Smooth muscle cell (in vitro differentiated cells): ENCODE measurements around the gene MYRF. TPM values are rescaled to one million over a fixed set of nuclear protein-coding genes. Genes with fewer than 3 reads are reported as not detected.
A peak's percentile ranks its signal among the peaks of the same experiment; 100 is the strongest.

Experiments used
- DNase-seq: peaks from one replicate; lab custom pipeline; 2025; ENCODE audit not compliant: unreplicated experiment; lab: John Stamatoyannopoulos, UW
- H2AFZ ChIP-seq: fragments of 200-600 bp; sonication (generic); 2 replicates; pipeline ENCODE4 v1.6.0; 2016; ENCODE audit warnings: antibody characterized with exemption, low read depth, mild to moderate bottlenecking
- H3F3A ChIP-seq: fragments of 200-600 bp; sonication (generic); 2 replicates; pipeline ENCODE4 v1.6.0; 2017; ENCODE audit warnings: antibody characterized with exemption, low read depth
- H3K27ac ChIP-seq: fragments of 200-600 bp; sonication (generic); 2 replicates; pipeline ENCODE4 v1.5.1; 2016; ENCODE audit warnings: low read depth, mild to moderate bottlenecking
- H3K27me3 ChIP-seq: fragments of 200-600 bp; sonication (generic); 2 replicates; pipeline ENCODE4 v1.6.1; 2016; ENCODE audit warnings: low read depth, mild to moderate bottlenecking
- H3K36me3 ChIP-seq: fragments of 200-600 bp; sonication (generic); 2 replicates; pipeline ENCODE4 v1.5.1; 2016; ENCODE audit warnings: low read depth
- H3K4me1 ChIP-seq: fragments of 200-600 bp; sonication (generic); 2 replicates; pipeline ENCODE4 v1.5.1; 2016; ENCODE audit warnings: low read depth
- H3K4me2 ChIP-seq: fragments of 200-600 bp; sonication (generic); 2 replicates; pipeline ENCODE4 v1.6.0; 2016; ENCODE audit warnings: mild to moderate bottlenecking
- H3K4me3 ChIP-seq: fragments of 200-600 bp; sonication (generic); 2 replicates; pipeline ENCODE4 v1.5.1; 2016; ENCODE audit warnings: mild to moderate bottlenecking
- H3K79me2 ChIP-seq: fragments of 200-600 bp; sonication (generic); 2 replicates; pipeline ENCODE4 v1.6.0; 2016; ENCODE audit warnings: low read depth, mild to moderate bottlenecking
- H3K9ac ChIP-seq: fragments of 200-600 bp; sonication (generic); 2 replicates; pipeline ENCODE4 v1.6.0; 2016; ENCODE audit warnings: low read depth
- H3K9me3 ChIP-seq: fragments of 200-600 bp; sonication (generic); replicated peaks from 2 replicates; pipeline ENCODE4 v1.5.1; 2016; ENCODE audit warnings: low read depth
- H4K20me1 ChIP-seq: fragments of 200-600 bp; sonication (generic); 2 replicates; pipeline ENCODE4 v1.6.0; 2016; ENCODE audit warnings: low read depth
- CTCF ChIP-seq: fragments of 200-600 bp; sonication (generic); IDR thresholded peaks from 2 replicates; pipeline ENCODE4 v1.5.1; 2017; ENCODE audit warnings: borderline replicate concordance, mild to moderate bottlenecking, antibody characterized with exemption; ENCODE audit not compliant: insufficient read depth, poor library complexity, severe bottlenecking
- WGBS: methylation state at CpG from one replicate; pipeline ENCODE4 v1.1.7; 2016; ENCODE audit warnings: low lambda C conversion rate; 5-methylcytosine and 5-hydroxymethylcytosine counted together
- polyA plus RNA-seq: library from polyadenylated mRNA; unstranded; fragments of >200 nt; fragmentation: Nextera tagmentation; extraction: Ambion mirVana; gene quantifications from 2 replicates; pipeline ENCODE4 v1.2.1, GENCODE V29; 2016
- total RNA-seq: library from RNA; depleted of rRNA; stranded (reverse); fragments of >200 nt; gene quantifications from 2 replicates; pipeline ENCODE4 v1.2.3, GENCODE V29; 2014

Gene MYRF
- total and polyA plus RNA-seq, 2 experiments from 2014 or later, result 11.1 to 13.7 TPM

DNA sequence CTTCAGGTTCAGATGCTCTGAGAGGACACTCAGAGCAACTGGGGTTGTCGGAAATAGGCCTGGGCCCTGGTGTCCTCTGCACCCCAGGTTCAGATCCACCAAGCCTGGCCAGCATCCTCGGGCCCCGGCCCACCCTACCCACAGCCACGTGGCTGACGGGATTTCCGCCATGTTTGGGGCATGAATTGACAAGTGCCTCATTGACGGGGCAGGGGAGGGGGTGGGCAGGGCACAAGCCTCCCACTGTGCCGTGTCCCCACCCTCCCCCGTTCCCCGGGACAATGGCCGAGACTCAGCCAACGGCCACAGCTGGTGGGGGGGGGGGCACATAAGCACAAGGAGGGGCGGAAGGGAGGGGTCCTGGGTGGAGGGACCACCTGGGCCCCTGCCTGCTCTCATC, 8.5 kb downstream of the MYRF start:
- Histone ChIP-seq H3K4me2 (no peak overlapping the region), H3K27me3 (no peaks in the 10 kb centered on the region), H3K4me3 (no peak overlapping the region), H3F3A (no peaks in the 10 kb centered on the region), H3K4me1 (peaks cover 21% of the 10 kb centered on the region), H2AFZ (no peak overlapping the region), H4K20me1 (peaks cover 71% of the 10 kb centered on the region), H3K9ac (no peak overlapping the region), H3K36me3 (no peaks in the 10 kb centered on the region), H3K79me2 (peaks cover 56% of the 10 kb centered on the region), H3K27ac (no peak overlapping the region), H3K9me3 (no peaks in the 10 kb centered on the region)
- WGBS, result 89% methylated on average over 7 of the region's 13 CpGs
- TF ChIP-seq CTCF, result no peak
- no peak for DNase-seq

DNA sequence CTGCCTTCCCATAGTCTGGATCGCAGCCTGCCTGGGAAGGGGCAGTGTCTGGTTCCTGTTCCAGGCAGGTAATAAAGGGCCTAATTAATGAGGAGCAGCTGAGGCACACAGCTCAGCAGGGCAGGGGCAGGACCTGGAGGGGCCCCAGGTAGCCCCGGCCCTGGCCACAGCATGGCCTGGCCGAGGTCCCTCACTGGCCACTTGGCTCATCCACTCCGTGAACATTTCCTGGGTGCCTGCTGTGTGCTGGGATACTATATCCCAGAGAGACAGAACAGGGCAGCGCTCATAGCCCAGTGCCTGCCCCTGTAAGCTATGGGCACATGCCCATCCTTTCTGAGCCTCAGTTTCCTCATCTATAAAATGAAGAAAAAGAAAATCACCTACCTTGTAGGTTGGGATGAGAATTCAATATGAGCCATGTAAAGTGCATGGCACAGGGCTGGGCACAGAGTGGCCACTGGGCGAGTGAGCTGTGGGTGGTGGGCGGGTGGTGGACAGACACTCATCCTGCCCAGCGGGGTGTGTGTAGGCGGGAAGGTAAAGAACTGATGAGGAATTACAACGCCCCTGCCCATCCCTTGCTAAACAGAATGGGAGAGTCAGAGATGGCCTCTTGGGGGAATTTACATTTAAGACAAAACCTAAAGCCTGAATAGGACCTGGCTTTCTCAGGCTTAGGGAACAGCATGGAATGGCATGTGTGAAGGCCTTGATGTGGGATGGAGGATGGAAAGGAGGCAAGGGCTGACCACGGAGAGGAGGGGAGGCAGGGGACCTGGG, 9.2 kb downstream of the MYRF start:
- H2AFZ ChIP-seq, result no peak overlapping the region
- H3K4me1 ChIP-seq, result peaks cover 17% of the 10 kb centered on the region
- no peak overlapping the region for H3K4me2 ChIP-seq
- 64% methylated on average over 11 of the region's 11 CpGs for WGBS
- H3F3A ChIP-seq, result no peaks in the 10 kb centered on the region
- H3K79me2 ChIP-seq, result peaks cover 49% of the 10 kb centered on the region
- no peak overlapping the region for H3K4me3 ChIP-seq
- DNase-seq, result no peak
- H3K27me3 ChIP-seq, result no peaks in the 10 kb centered on the region
- peak overlapping the region; percentile 47 for H3K27ac ChIP-seq
- H3K36me3 ChIP-seq, result no peaks in the 10 kb centered on the region
- no peak overlapping the region for H3K9ac ChIP-seq
- H3K9me3 ChIP-seq, result no peaks in the 10 kb centered on the region
- TF ChIP-seq CTCF, result no peak
- peaks cover 76% of the 10 kb centered on the region for H4K20me1 ChIP-seq

- peak overlapping the region; percentile 47 for H3K27ac ChIP-seq
- no peak for TF ChIP-seq CTCF
- peak overlapping the region; percentile 68 for H3K4me2 ChIP-seq
- peaks cover 43% of the 10 kb centered on the region for H3K79me2 ChIP-seq
- no peaks in the 10 kb centered on the region for H3K9me3 ChIP-seq
- no peaks in the 10 kb centered on the region for H3K27me3 ChIP-seq
- no peak for DNase-seq
- H4K20me1 ChIP-seq, result peaks cover 81% of the 10 kb centered on the region
- H3K36me3 ChIP-seq, result no peaks in the 10 kb centered on the region
- 83% methylated on average over 10 of the region's 10 CpGs for WGBS
- no peak overlapping the region for H3K9ac ChIP-seq
- H3K4me1 ChIP-seq, result peaks cover 17% of the 10 kb centered on the region
- H2AFZ ChIP-seq, result no peak overlapping the region
- H3F3A ChIP-seq, result no peaks in the 10 kb centered on the region
- no peak overlapping the region for H3K4me3 ChIP-seq
Measured at GRCh38 chr11:61762223-61762615, 9.8 kb downstream of the MYRF start.

DNA sequence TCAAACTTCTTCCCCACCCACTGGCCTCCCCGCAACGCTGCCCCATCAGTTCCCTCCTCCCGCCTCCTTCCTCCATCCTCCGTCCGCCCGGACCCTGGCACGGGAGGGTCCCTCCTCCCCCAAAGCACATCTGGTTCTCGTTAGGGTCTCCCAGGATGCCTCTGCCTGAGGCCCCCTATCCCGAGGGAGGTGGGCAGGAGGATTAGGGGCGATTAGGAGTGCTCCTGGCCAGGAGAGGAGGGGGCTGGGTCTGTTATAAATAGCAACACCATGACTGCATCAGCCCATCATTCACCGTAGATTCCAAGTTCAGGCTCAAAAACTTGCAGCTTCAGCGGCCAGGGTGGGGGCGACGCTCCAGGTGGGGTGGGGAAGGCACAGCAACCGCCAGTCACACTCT, 10.4 kb downstream of the MYRF start:
- H3F3A ChIP-seq, result no peaks in the 10 kb centered on the region
- TF ChIP-seq CTCF, result no peak
- no peak overlapping the region for H2AFZ ChIP-seq
- peaks cover 38% of the 10 kb centered on the region for H3K79me2 ChIP-seq
- 19% methylated on average over 15 of the region's 15 CpGs for WGBS
- H3K27ac ChIP-seq, result peak overlapping the region; percentile 47
- peak overlapping the region; percentile 68 for H3K4me2 ChIP-seq
- H3K36me3 ChIP-seq, result no peaks in the 10 kb centered on the region
- no peak overlapping the region for H3K9ac ChIP-seq
- H3K4me1 ChIP-seq, result peaks cover 17% of the 10 kb centered on the region
- no peak overlapping the region for H3K4me3 ChIP-seq
- H4K20me1 ChIP-seq, result peaks cover 78% of the 10 kb centered on the region
- no peaks in the 10 kb centered on the region for H3K9me3 ChIP-seq
- no peaks in the 10 kb centered on the region for H3K27me3 ChIP-seq
- DNase-seq, result no peak
